ENCODE results near the gene UNC5A. TPM values are rescaled to one million over a fixed set of nuclear protein-coding genes. Genes with fewer than 3 reads are reported as not detected.

Gene UNC5A
- total and polyA plus RNA-seq, 2 of the 8 experiments (the other 6 are each of a cell fraction or from before 2014, with no cell fraction given), result 4.0 to 7.6 TPM

DNA sequence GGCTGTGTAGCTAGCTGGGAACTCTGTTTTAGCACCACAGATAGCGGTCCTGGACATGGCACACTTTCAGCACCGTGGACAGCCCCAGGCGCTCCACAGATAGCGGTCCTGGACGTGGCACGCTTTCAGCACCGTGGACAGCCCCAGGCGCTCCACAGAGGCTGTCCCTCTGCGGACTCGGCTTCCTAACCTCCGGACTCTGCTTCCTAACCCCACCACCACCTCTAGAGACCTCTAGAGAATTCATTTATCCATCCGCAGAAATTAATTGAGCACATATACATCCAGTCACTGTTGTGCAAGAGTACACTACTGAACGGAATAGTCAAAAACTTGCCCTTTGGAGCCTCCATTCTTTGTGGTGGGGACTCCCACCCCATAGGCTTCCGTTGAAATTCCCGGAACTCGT lies 27.4 kb downstream of the UNC5A start:
- no peaks in the 10 kb centered on the region; the same call in 1 of the 2 replicates for H3K79me1 ChIP-seq (ENCODE audit: low read depth, low read length)
- no peaks in the 10 kb centered on the region for H3K79me2 ChIP-seq (ENCODE audit: control insufficient read depth in 1 of 2, insufficient read depth in 2 of 2, low read length in 2 of 2)
- H2BK20ac ChIP-seq (ENCODE audit: low read length), result no peak overlapping the region
- peak; percentile 41 to 95 for DNase-seq (ENCODE audit: low read depth in 1 of 2, low spot score in 2 of 2)
- H2AK5ac ChIP-seq (ENCODE audit: low read depth, low read length), result no peak overlapping the region
- H3K4me2 ChIP-seq (ENCODE audit: insufficient read depth in 1 of 2, low read depth in 2 of 2, low read length in 2 of 2), result no peak overlapping the region
- ChIA-PET POLR2A (ENCODE audit: partially characterized antibody) (interaction anchor here (0.6 to 1.2 kb wide), 3 partner anchors 29 to 486 kb away, joined by 3 read pairs; no protein-coding TSS in a partner anchor), CTCF (ENCODE audit: partially characterized antibody) (interaction anchor here (0.9 to 4.3 kb wide), 5 partner anchors 11 to 177 kb away, joined by 3 to 17 read pairs (median 7); no protein-coding TSS in a partner anchor)
- H2BK12ac ChIP-seq (ENCODE audit: low read depth, low read length), result no peak overlapping the region
- no peak overlapping the region for H3K56ac ChIP-seq (replicated peaks; ENCODE audit: insufficient read length, low read depth, low read length)
- H3K23ac ChIP-seq (ENCODE audit: insufficient read length), result no peak overlapping the region
- no peak overlapping the region for H2BK5ac ChIP-seq (ENCODE audit: low read depth, low read length)
- no peak overlapping the region for H3K27ac ChIP-seq (ENCODE audit: low read depth, low read length)
- no peak overlapping the region for H3K4ac ChIP-seq (replicated peaks; ENCODE audit: insufficient read length, low read depth, low read length)
- no peak overlapping the region for H4K5ac ChIP-seq (ENCODE audit: insufficient read length, low read depth, low read length)
- H3K23me2 ChIP-seq (ENCODE audit: low read depth, low read length), result no peaks in the 10 kb centered on the region
- no peak overlapping the region for H3K4me3 ChIP-seq (ENCODE audit: extremely low read depth in 1 of 4, insufficient read depth in 2 of 4, low read depth in 3 of 4, low read length in 4 of 4)
- peaks cover 14 to 26% of the 10 kb centered on the region in 2 experiments for H4K20me1 ChIP-seq (replicated peaks in 1 of 2; ENCODE audit: control insufficient read depth in 1 of 2, insufficient read depth in 2 of 2, low read length in 2 of 2)
- FAIRE-seq, result peak; percentile 28
- H2BK120ac ChIP-seq (replicated peaks; ENCODE audit: low read depth, low read length), result no peak overlapping the region
- no peak overlapping the region for H3K18ac ChIP-seq (ENCODE audit: extremely low read depth, low read length)
- peaks cover 0 to 20% (median 5%) of the 10 kb centered on the region in 4 experiments; a peak in 4 of 7 replicates for H3K27me3 ChIP-seq (replicated peaks in 1 of 4; ENCODE audit: control insufficient read depth in 3 of 4, extremely low read depth in 1 of 4, insufficient read depth in 3 of 4, low read length in 3 of 4)
- peaks cover 0 to 10% (median 5%) of the 10 kb centered on the region in 4 experiments; a peak in 6 of 7 replicates for H3K4me1 ChIP-seq (replicated peaks in 1 of 4; ENCODE audit: control insufficient read depth in 3 of 4, insufficient read depth in 4 of 4, low read length in 3 of 4)
- H2BK15ac ChIP-seq (ENCODE audit: low read length), result no peak overlapping the region
- H3K9me3 ChIP-seq (ENCODE audit: insufficient read depth in 2 of 2, low read depth in 1 of 2, low read length in 1 of 2), result no peaks in the 10 kb centered on the region
- no peak overlapping the region for H4K91ac ChIP-seq (replicated peaks; ENCODE audit: insufficient read length, low read length)
- no peak overlapping the region for H3K14ac ChIP-seq (ENCODE audit: insufficient read length)
- H2AFZ ChIP-seq (ENCODE audit: low read length), result no peak overlapping the region
- no peak overlapping the region for H4K8ac ChIP-seq (ENCODE audit: extremely low read depth, insufficient read depth, low read length)
- no peaks in the 10 kb centered on the region for H3K36me3 ChIP-seq (ENCODE audit: control insufficient read depth in 2 of 4, insufficient read depth in 4 of 4, low read length in 3 of 4)
- no peak overlapping the region for H3K9ac ChIP-seq (replicated peaks in 1 of 4; ENCODE audit: extremely low read depth in 1 of 4, low read depth in 3 of 4, low read length in 3 of 4)
- WGBS, 2 experiments (ENCODE audit: extremely low coverage in 1 of 2, insufficient coverage in 1 of 2, insufficient read length in 1 of 2, insufficient replicate concordance in 2 of 2, low coverage in 1 of 2, low lambda C conversion rate in 2 of 2, missing lambda C conversion rate in 1 of 2), result 25% methylated on average over 16 of the region's 16 CpGs; no CpG with 5 or more reads in 1 of the 2 experiments
- TF ChIP-seq EP300 (IDR thresholded peaks at IDR 0.05; ENCODE audit: borderline replicate concordance in 1 of 2, low read depth in 2 of 2, low read length in 2 of 2), result no peak
- no peak for TF ChIP-seq GTF2F1 (IDR thresholded peaks at IDR 0.05; ENCODE audit: borderline replicate concordance, low read depth, low read length)
- TF ChIP-seq RFX5 (IDR thresholded peaks at IDR 0.05; ENCODE audit: borderline replicate concordance, low read depth, low read length), result peak; percentile 44; the same call in 1 of the 2 replicates
- peak; percentile 13 to 46; a peak in 2 of 4 replicates for TF ChIP-seq RAD21 (IDR thresholded peaks at IDR 0.05 in 1 of 2, conservative IDR thresholded peaks at IDR 0.05 in 1 of 2; ENCODE audit: low read depth in 2 of 2, low read length in 2 of 2)
- no peak for TF ChIP-seq SUZ12 (IDR thresholded peaks at IDR 0.05; ENCODE audit: low read length)
- TF ChIP-seq CTBP2 (IDR thresholded peaks at IDR 0.05; ENCODE audit: borderline replicate concordance, insufficient read depth, insufficient read length, low read length), result no peak
- TF ChIP-seq POU5F1 (IDR thresholded peaks at IDR 0.05; ENCODE audit: low read depth, low read length), result no peak
- no peak for TF ChIP-seq EZH2 (IDR thresholded peaks at IDR 0.05; ENCODE audit: low read depth, low read length, severe bottlenecking)
- no peak for TF ChIP-seq ATF3 (IDR thresholded peaks at IDR 0.05; ENCODE audit: insufficient read depth, low read depth, low read length)
- peak; percentile 32; the same call in 1 of the 2 replicates for TF ChIP-seq SP1 (IDR thresholded peaks at IDR 0.05; ENCODE audit: low read depth, low read length)
- 0 out of 2 replicates have a peak, but pooled peaks have one; percentile 21 for TF ChIP-seq CHD2 (IDR thresholded peaks at IDR 0.05; ENCODE audit: low read length)
- TF ChIP-seq ZNF274 (IDR thresholded peaks at IDR 0.05; ENCODE audit: borderline replicate concordance, extremely low read depth, low read length), result no peak

All from H1 (cell line).